Measurements from ENCODE around the gene HGF. TPM values are rescaled to one million over a fixed set of nuclear protein-coding genes. Genes with fewer than 3 reads are reported as not detected.

The HGF gene
- polyA plus RNA-seq, 1 of the 3 experiments (the other 2 are of a cell fraction) = 1.5 TPM

GRCh38 chr7:81682873-81683272 lies 87.0 kb downstream of the HGF start:
- peak overlapping the region; percentile 1 to 100; a peak in 3 of 4 replicates for H3K27ac ChIP-seq (ENCODE audit: low read depth in 2 of 2, low read length in 1 of 2)
- H3F3A ChIP-seq (replicated peaks; ENCODE audit: insufficient read depth) = peaks cover 6% of the 10 kb centered on the region
- peaks cover 15 to 36% of the 10 kb centered on the region in 2 experiments; a peak in 3 of 4 replicates for H3K4me1 ChIP-seq (ENCODE audit: control insufficient read depth in 1 of 2, insufficient read depth in 2 of 2, low read depth in 1 of 2, low read length in 1 of 2)
- H4K20me1 ChIP-seq (ENCODE audit: insufficient read depth) = no peaks in the 10 kb centered on the region
- no peak overlapping the region for H3K9ac ChIP-seq
- no peak overlapping the region for H3K4me3 ChIP-seq (ENCODE audit: low read depth in 2 of 2, low read length in 1 of 2)
- 6% methylated on average over 2 of the region's 2 CpGs for WGBS (ENCODE audit: low lambda C conversion rate)
- H2AFZ ChIP-seq (ENCODE audit: low read depth) = peak overlapping the region; percentile 42
- H3K4me2 ChIP-seq = no peak overlapping the region
- no peaks in the 10 kb centered on the region for H3K79me2 ChIP-seq (ENCODE audit: insufficient read depth)
- ChIA-PET CTCF (interaction anchor here (0.7 to 1.5 kb wide), 6 partner anchors 13 to 182 kb away, joined by 3 to 5 read pairs (median 4); no protein-coding TSS in a partner anchor), POLR2A (interaction anchor here (0.6 to 0.8 kb wide), 2 partner anchors 58 to 87 kb away, joined by 4 to 6 read pairs; partner anchors contain the start of gene HGF)
- peak in 1 of 2 experiments; percentile 99; a peak in 2 of 4 replicates for TF ChIP-seq EP300 (IDR thresholded peaks at IDR 0.05; ENCODE audit: borderline replicate concordance in 1 of 2, low read depth in 1 of 2, low read length in 1 of 2)
- TF ChIP-seq ELF1 (IDR thresholded peaks at IDR 0.05) = no peak
- TF ChIP-seq FOXJ3 (CRISPR knock-in tag; IDR thresholded peaks at IDR 0.05) = peak; percentile 74
- TF ChIP-seq TEAD4 (IDR thresholded peaks at IDR 0.05; ENCODE audit: borderline replicate concordance, insufficient read depth) = 0 out of 2 replicates have a peak, but pooled peaks have one; percentile 14
- TF ChIP-seq RFX5 (IDR thresholded peaks at IDR 0.05; ENCODE audit: low read length) = no peak; the same call in 1 of the 2 replicates
- peak; percentile 96 for TF ChIP-seq GATA2 (CRISPR knock-in tag; IDR thresholded peaks at IDR 0.05)
- TF ChIP-seq USF1 (IDR thresholded peaks at IDR 0.05; ENCODE audit: borderline replicate concordance, low read depth) = no peak
- TF ChIP-seq, protein P1, sequence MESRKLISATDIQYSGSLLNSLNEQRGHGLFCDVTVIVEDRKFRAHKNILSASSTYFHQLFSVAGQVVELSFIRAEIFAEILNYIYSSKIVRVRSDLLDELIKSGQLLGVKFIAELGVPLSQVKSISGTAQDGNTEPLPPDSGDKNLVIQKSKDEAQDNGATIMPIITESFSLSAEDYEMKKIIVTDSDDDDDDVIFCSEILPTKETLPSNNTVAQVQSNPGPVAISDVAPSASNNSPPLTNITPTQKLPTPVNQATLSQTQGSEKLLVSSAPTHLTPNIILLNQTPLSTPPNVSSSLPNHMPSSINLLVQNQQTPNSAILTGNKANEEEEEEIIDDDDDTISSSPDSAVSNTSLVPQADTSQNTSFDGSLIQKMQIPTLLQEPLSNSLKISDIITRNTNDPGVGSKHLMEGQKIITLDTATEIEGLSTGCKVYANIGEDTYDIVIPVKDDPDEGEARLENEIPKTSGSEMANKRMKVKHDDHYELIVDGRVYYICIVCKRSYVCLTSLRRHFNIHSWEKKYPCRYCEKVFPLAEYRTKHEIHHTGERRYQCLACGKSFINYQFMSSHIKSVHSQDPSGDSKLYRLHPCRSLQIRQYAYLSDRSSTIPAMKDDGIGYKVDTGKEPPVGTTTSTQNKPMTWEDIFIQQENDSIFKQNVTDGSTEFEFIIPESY (IDR thresholded peaks at IDR 0.05; ENCODE audit: borderline replicate concordance, low read depth) = no peak
- TF ChIP-seq SMC3 (IDR thresholded peaks at IDR 0.05; ENCODE audit: low read depth, low read length) = no peak
- peak; percentile 94 for TF ChIP-seq RCOR1 (IDR thresholded peaks at IDR 0.05; ENCODE audit: low read length)
- peak; percentile 92 for TF ChIP-seq CHD2 (IDR thresholded peaks at IDR 0.05; ENCODE audit: low read length, partially characterized antibody)
- peak; percentile 53 for TF ChIP-seq RAD21 (IDR thresholded peaks at IDR 0.05; ENCODE audit: low read length)
- TF ChIP-seq, protein P2, sequence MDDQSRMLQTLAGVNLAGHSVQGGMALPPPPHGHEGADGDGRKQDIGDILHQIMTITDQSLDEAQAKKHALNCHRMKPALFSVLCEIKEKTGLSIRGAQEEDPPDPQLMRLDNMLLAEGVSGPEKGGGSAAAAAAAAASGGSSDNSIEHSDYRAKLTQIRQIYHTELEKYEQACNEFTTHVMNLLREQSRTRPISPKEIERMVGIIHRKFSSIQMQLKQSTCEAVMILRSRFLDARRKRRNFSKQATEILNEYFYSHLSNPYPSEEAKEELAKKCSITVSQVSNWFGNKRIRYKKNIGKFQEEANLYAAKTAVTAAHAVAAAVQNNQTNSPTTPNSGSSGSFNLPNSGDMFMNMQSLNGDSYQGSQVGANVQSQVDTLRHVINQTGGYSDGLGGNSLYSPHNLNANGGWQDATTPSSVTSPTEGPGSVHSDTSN (IDR thresholded peaks at IDR 0.05) = peak; percentile 63
- no peak for TF ChIP-seq CTCF (IDR thresholded peaks at IDR 0.05)
- TF ChIP-seq NRF1 (IDR thresholded peaks at IDR 0.05; ENCODE audit: low read depth, low read length) = no peak
- no peak for TF ChIP-seq RXRA (IDR thresholded peaks at IDR 0.05; ENCODE audit: borderline replicate concordance, low read depth)
- TF ChIP-seq TCF12 (IDR thresholded peaks at IDR 0.05) = peak; percentile 68
- no peak; the same call in 1 of the 2 replicates for TF ChIP-seq IRF3 (IDR thresholded peaks at IDR 0.05; ENCODE audit: low read depth, low read length)
- no peak for TF ChIP-seq MEF2A (IDR thresholded peaks at IDR 0.05; ENCODE audit: borderline replicate concordance, low read depth)
- TF ChIP-seq REST (IDR thresholded peaks at IDR 0.05; ENCODE audit: low read depth, low read length) = no peak
- TF ChIP-seq FOXM1 (IDR thresholded peaks at IDR 0.05; ENCODE audit: low read depth) = no peak
- TF ChIP-seq POLR2AphosphoS5 (IDR thresholded peaks at IDR 0.05; ENCODE audit: low read depth, low read length) = peak; percentile 55; the same call in 1 of the 2 replicates
- no peaks in the 10 kb centered on the region for H3K36me3 ChIP-seq (replicated peaks in 1 of 2; ENCODE audit: control insufficient read depth in 1 of 2, insufficient read depth in 2 of 2, low read length in 1 of 2)
- no peaks in the 10 kb centered on the region for H3K9me3 ChIP-seq
- H3K9me2 ChIP-seq = no peaks in the 10 kb centered on the region
- DNase-seq = peak; percentile 48
- H3K27me3 ChIP-seq (ENCODE audit: insufficient read depth) = no peaks in the 10 kb centered on the region

All from SK-N-SH (cell line).